AG04450 (cell line): ENCODE results near the gene CSAG2. TPM values are rescaled to one million over a fixed set of nuclear protein-coding genes. Genes with fewer than 3 reads are reported as not detected.
"Not testable (repeated sequence)": the region's sequence is repeated elsewhere in the genome, so short reads cannot be mapped to it uniquely, and the experiment has no call there.

Experiments used
- CTCF ChIA-PET: fragments of 300-600, 350-600 bp; formaldehyde crosslinking; extraction: SDS; loops from one replicate; lab custom pipeline; 2022; ENCODE audit warnings: antibody characterized with exemption, inconsistent platforms; lab: Charles Lee
- POLR2A ChIA-PET: fragments of 350-600 bp; formaldehyde crosslinking; extraction: SDS; loops from one replicate; lab custom pipeline; 2021; ENCODE audit warnings: antibody characterized with exemption, inconsistent platforms; lab: Yijun Ruan, JAX
- DNase-seq: peaks from one replicate; pipeline ENCODE4 v3.0.0-alpha.2; 2011; ENCODE audit warnings: low read depth, low spot score
- H3K27ac ChIP-seq: one replicate; pipeline ENCODE4 v1.5.1; 2012; ENCODE audit warnings: low read depth, low read length, control low read depth
- H3K27me3 ChIP-seq: one replicate; pipeline ENCODE4 v1.6.0; 2012; ENCODE audit warnings: low read length; ENCODE audit not compliant: control insufficient read depth, insufficient read depth
- H3K4me3 ChIP-seq: 2 replicates; pipeline ENCODE4 v1.5.1; 2011; ENCODE audit warnings: mild to moderate bottlenecking, low read depth, low read length, control low read depth
- H3K9me3 ChIP-seq: 2 replicates; pipeline ENCODE4 v1.5.1; 2012; ENCODE audit warnings: low read length; ENCODE audit not compliant: control insufficient read depth, insufficient read depth
- CTCF ChIP-seq: IDR thresholded peaks from 2 replicates; pipeline ENCODE4 v1.5.1; 2011; ENCODE audit warnings: low read depth, low read length, control low read depth, inconsistent platforms
- polyA minus RNA-seq: library from RNA; depleted of rRNA, polyadenylated mRNA; stranded (reverse); fragments of >200 nt; gene quantifications from 2 replicates; pipeline ENCODE4 v1.2.3, GENCODE V29; 2011; rRNA and poly(A)+ RNA removed
- polyA plus RNA-seq: library from polyadenylated mRNA; depleted of rRNA; stranded (reverse); fragments of >200 nt; gene quantifications from 2 replicates; pipeline ENCODE4 v1.2.3, GENCODE V29; 2011; rRNA removed

The CSAG2 gene
- polyA plus RNA-seq (not detected in 2 replicates), polyA minus RNA-seq (not detected in 2 replicates)

GRCh38 chrX:152709173-152709572, at the start of gene CSAG2:
TSS of gene CSAG2 (minus strand) at chrX:152709273. CDS start at chrX:152709112, 161 bp downstream.
- POLR2A ChIA-PET, H3K27ac ChIP-seq, H3K27me3 ChIP-seq, DNase-seq, CTCF ChIA-PET, H3K9me3 ChIP-seq, H3K4me3 ChIP-seq: not testable (repeated sequence)

- POLR2A ChIA-PET, H3K27me3 ChIP-seq, H3K27ac ChIP-seq, CTCF ChIA-PET, H3K9me3 ChIP-seq, H3K4me3 ChIP-seq, DNase-seq: not testable (repeated sequence)
Observed at GRCh38 chrX:152754871-152755270, 45.8 kb upstream of the CSAG2 start.

GRCh38 chrX:152753686-152754650, 44.9 kb upstream of the CSAG2 start, which contains the start of gene MAGEA2:
TSS of gene MAGEA2 (minus strand) at chrX:152753842. CDS start at chrX:152751363, 2,479 bp downstream.
- DNase-seq, H3K27me3 ChIP-seq, POLR2A ChIA-PET, CTCF ChIA-PET, H3K9me3 ChIP-seq, H3K27ac ChIP-seq, H3K4me3 ChIP-seq: not testable (repeated sequence)

- no peak for TF ChIP-seq CTCF
- H3K4me3 ChIP-seq: no peak overlapping the region
- H3K9me3 ChIP-seq: no peaks in the 10 kb centered on the region
- ChIA-PET POLR2A (no interaction called here), CTCF (no interaction called here)
- H3K27ac ChIP-seq: no peak overlapping the region
- no peaks in the 10 kb centered on the region for H3K27me3 ChIP-seq
- no peak for DNase-seq
Observed at GRCh38 chrX:152738560-152738959, 29.5 kb upstream of the CSAG2 start.

- H3K27me3 ChIP-seq, DNase-seq, H3K9me3 ChIP-seq, H3K27ac ChIP-seq, CTCF ChIA-PET, POLR2A ChIA-PET, H3K4me3 ChIP-seq: not testable (repeated sequence)
Observed at GRCh38 chrX:152736528-152736927, 27.5 kb upstream of the CSAG2 start.

GRCh38 chrX:152735860-152736511, 26.9 kb upstream of the CSAG2 start:
- POLR2A ChIA-PET: no interaction called here
- CTCF ChIA-PET: no interaction called here
- no peak for DNase-seq

More at GRCh38 chrX:152735860-152736511, 26.9 kb upstream of the CSAG2 start:
- Histone ChIP-seq H3K4me3 (no peak overlapping the region), H3K27ac (no peak overlapping the region), H3K27me3 (no peaks in the 10 kb centered on the region), H3K9me3 (no peaks in the 10 kb centered on the region)
- TF ChIP-seq CTCF: no peak
